ENCODE results near the gene OBP2B.
"Not testable (repeated sequence)": the region's sequence is repeated elsewhere in the genome, so short reads cannot be mapped to it uniquely, and the experiment has no call there.

The OBP2B gene

GRCh38 chr9:133223159-133223756 lies 14.2 kb upstream of the OBP2B start:
- DNase-seq (ENCODE audit: low read depth in 2 of 3, low spot score in 2 of 3): not testable (repeated sequence)

- DNase-seq (ENCODE audit: low read depth in 2 of 3, low spot score in 2 of 3): not testable (repeated sequence)
These were observed 12.9 kb upstream of the OBP2B start for GRCh38 chr9:133221994-133222393.

GRCh38 chr9:133221177-133221809 lies 12.2 kb upstream of the OBP2B start:
- no peak for DNase-seq (ENCODE audit: low read depth in 2 of 3, low spot score in 2 of 3)

DNA sequence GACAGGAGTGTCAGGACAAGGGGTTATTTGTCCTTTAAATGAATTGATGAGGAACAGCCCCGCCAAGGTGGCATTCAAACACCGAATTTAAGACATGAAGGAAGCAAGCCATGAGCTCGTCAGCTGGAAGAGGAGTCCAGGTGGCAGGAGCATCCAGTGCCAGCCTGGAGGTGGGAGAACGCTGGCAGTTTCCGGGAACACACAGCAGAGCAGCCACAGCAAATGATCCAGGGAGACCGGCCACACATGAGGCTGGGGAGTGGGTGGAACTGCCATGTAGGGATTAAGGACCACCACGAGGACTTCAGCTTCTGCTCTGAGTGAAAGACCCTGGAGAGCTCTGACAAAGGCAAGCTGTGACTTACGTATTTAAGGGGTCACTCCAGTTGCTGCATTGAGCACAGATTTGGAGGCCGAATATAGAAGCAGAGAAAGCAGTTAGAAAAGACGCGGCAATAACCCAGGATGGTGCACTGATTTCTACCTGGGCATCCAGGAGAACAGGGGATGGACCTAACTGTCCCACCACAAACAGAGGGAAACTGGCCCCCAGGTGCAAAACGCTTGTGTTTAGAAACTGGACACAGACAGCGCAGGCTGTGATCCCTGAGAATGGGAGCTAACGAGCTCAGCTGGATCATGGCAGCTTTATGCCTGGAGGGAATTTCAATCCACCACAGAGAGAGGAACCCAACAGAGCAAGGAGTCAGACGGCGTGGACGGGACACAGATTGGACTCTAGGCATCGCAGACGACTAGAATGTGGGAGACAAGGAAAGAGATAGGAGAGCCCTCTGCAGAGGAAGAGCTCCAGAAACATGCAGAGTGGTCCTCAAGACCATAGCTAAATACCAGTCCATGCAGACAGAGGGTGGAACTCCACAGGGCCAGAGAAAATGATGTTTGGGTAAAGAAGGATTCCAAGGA lies 9.3 kb upstream of the OBP2B start:
- not testable (repeated sequence) for DNase-seq (ENCODE audit: low read depth in 2 of 3, low spot score in 2 of 3)

- not testable (repeated sequence) for DNase-seq (ENCODE audit: low read depth in 2 of 3, low spot score in 2 of 3)
These were observed 8.4 kb upstream of the OBP2B start for GRCh38 chr9:133217333-133217988.

DNA sequence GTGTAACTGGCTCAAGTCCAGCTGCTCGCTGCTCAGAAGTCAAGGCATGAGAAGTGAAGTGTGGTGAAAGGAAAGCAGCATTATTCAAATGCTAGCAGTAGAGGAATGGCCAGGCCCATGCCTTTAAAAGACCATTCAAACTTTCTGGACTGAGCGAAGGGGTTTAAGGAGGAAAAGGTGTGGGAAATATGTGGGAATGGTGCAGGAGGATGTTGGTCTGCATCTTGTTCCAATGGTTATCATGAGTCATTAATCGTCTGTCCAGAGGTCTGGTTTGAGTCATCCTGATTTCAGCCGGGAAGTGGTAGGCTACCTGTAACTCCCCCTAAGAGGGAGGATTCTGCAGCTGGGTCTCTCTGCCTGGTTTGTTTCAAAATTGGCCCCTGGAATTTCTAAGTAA lies 5.2 kb upstream of the OBP2B start:
- not testable (repeated sequence) for DNase-seq (ENCODE audit: low read depth in 2 of 3, low spot score in 2 of 3)

DNA sequence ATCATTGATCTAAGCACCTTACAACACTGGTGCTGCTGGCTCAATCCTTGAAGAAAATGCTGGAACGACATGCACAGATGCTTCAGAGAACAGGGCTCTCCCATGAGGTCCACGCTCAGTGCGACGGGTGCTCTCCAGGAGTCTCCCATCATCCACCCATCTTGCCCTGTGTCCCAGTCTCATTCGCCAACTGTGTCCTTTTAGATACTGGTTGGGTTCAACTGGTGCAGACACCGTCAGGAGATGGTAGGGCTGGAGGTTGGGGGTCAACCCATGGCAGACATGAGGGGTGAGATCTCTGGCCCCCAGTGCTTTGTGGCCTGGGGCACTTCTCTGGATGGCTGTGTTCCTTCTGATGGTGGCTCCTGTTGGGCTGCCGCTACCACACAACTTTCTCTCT lies 1.6 kb upstream of the OBP2B start:
- DNase-seq (ENCODE audit: low read depth in 2 of 3, low spot score in 2 of 3): no peak

DNA sequence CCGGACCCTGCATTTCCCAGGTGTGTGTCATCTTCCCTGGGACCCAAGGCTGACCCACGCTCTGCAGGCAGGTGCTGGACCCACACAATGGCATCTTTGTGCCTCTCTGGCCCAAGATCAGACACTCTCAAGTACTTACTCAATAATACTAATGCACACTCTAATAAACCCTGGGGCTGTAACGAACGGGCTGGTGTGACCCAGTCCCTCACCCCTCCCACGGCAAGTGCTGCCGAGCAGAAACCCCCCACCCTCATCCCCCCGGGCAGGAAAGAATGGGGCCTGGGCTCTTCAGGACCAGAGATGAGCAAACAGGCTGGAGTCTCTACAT lies 1.1 kb upstream of the OBP2B start:
- DNase-seq (ENCODE audit: low read depth in 2 of 3, low spot score in 2 of 3): no peak

DNA sequence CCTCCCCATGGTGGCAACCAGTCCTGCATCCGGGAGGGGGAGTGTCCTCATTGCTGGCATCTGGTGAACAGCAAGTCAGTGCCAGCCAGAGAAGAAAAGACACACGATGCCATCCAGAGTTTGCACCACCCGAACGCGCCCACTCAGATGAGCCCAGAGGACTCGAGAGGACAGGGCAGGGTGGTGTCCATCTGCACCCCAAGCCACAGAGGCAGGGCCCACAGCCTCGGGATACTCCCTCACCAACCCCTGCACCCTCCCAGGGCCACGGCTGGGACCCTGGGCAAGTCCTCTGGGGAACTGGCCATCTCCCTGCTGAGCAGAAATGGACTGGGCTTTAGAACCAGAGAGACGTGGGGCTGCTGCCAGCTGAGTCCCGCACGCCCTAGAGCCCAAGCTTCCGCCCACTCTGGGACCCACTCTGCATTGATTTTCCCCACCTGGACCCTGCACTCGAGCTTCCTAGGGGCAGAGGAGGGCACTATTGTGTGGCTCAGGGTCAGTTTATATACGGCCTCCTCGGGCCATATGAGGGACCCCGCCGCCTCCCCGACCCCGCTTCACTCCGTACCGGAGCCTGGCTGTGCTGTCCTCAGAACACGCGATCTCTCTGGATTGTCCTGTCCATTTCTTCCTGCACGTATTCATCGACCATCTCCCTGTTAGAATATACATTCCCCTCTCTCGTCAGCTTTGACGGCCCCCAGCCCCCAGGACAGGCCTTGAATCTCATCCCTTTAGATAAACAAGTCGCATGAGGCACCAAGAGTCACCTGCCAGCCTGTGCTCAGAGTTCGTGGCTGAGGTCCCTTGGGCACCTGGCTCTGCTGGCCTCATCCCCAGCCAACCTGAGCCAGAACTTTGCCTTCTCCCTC lies 514 bp upstream of the OBP2B start:
- not testable (repeated sequence) for DNase-seq (ENCODE audit: low read depth in 2 of 3, low spot score in 2 of 3)

- DNase-seq (ENCODE audit: low read depth in 2 of 3, low spot score in 2 of 3): not testable (repeated sequence)
These were observed 725 bp downstream of the OBP2B start for GRCh38 chr9:133208171-133208879.

DNA sequence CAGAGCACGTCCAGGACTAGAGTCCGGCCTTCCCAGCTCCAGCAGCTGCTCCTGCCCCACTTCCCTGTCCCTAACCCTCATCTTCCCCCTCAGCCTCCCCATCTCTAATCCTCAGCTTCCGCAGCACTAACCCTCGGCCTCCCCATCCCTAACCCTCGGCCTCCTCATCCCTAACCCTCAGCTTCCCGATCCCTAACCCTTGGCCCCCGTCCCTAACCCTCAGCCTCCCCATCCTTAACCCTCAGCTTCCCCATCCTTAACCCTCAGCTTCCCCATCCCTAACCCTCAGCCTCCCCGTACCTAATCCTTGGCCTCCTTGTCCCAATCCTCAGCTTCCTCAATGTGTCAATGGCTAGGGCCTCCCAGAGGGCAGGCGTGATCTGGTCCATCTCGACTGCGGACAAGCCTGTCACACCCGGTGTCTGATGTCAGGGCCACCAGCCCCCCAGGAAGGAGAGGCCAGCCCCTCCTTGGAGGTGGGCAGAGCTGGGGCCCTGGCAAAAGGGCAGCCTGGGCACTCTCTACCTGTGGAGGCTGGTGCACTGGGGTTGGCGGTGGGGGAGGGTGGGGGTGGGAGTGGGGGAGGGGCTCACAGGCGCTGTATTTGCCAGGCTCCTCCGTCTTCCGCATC lies 1.4 kb downstream of the OBP2B start:
- DNase-seq (ENCODE audit: low read depth in 2 of 3, low spot score in 2 of 3): no peak

- DNase-seq (ENCODE audit: low read depth in 2 of 3, low spot score in 2 of 3): no peak
These were observed 2.0 kb downstream of the OBP2B start for GRCh38 chr9:133207021-133207531.

DNA sequence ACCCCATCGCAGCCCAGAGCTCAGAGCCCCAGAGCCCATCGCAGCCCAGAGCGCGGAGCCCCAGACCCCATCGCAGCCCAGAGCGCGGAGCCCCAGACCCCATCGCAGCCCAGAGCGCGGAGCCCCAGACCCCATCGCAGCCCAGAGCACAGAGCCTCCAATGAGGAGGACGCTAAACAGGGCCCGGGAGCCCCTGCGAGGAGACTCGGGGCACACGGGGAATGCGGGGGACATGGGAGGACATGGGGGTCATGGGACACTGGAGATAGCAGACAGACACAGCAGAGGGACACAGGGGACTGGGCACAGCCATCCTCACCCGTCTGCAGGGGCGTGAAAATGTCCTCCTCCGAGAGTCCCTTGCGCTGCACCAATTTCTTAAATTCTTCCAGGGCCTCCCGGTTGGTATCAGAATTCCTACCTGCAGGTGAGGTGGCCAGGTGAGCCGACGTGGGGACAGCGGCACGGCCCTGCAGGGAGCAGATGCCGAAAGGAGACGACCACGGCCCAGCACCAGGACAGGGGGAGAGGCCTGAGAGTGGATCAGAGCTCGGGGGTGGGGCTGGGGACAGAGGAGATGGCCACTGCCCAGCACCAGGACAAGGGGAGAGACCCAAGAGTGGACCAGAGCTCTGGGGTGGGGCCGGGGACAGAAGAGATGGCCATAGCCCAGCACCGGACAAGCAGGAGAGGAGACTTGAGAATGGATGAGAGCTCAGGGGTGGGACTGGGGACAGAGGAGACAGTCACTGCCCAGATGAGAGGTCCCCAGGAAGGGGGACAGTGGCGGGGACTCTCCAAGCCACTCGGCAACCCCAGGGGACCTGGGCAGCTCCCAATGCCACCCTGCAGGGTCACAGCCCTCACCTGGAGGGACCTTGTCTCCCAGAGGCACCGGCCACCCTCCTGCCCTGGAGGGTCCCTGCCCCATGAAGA lies 2.8 kb downstream of the OBP2B start:
- DNase-seq (ENCODE audit: low read depth in 2 of 3, low spot score in 2 of 3): no peak

GRCh38 chr9:133205481-133205887 lies 3.6 kb downstream of the OBP2B start:
- not testable (repeated sequence) for DNase-seq (ENCODE audit: low read depth in 2 of 3, low spot score in 2 of 3)

DNA sequence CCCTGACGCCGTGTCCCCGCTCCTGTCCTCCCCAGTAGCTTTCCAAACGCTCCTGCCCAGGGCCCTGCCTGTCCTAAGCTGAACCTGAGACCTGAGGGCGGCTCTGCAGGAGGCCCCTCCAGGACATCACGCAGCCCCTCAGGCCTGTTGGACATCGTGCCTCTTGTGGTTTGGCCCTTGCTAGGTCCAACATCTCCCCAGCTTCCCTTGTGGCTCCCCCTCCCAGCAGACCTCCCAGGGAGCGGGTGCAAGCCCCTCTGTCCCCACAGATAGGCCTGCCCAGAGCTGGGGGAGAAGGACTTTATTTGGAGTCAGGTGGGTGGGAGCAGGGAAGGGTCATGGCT lies 4.1 kb downstream of the OBP2B start:
- no peak for DNase-seq (ENCODE audit: low read depth in 2 of 3, low spot score in 2 of 3)

DNA sequence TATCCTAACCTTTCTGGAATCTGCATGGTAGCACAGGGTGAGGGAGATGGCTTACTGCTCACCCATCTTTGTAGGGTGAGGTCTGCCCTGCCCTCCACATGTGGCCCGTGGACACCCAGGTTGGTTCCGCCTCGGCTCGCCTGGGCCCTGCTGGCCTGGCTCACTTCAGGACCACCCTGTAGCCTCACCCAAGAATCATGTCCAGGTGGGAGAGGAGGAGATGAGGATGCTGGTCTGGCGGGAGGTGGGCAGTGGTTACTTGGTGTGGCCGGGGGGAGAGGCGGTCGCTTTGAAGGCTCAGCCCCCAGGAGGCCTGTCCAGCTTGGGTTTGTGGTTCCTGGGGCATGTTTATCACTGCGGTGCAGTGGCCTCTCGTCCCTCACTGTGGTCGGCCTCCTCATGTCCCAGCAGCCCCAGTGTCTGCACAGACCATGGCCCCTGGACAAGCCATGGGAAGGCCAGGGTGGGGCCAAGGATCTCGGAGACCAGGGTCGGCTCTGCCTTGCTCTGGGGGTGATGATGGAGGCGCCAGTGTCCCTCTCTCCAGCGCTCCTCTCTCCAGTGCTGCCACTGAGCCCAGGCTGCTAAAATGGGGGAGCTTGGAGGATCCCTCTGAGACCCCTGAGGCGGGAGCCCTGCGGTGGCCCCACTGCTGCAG lies 4.6 kb downstream of the OBP2B start:
- no peak for DNase-seq (ENCODE audit: low read depth in 2 of 3, low spot score in 2 of 3)

- no peak for DNase-seq (ENCODE audit: low read depth in 2 of 3, low spot score in 2 of 3)
These were observed 5.5 kb downstream of the OBP2B start for GRCh38 chr9:133203506-133204075.
